Femur (tissue), 1 donor: ENCODE measurements around the gene TMEM255B.
"Not testable (repeated sequence)": the region's sequence is repeated elsewhere in the genome, so short reads cannot be mapped to it uniquely, and the experiment has no call there.

ENCODE experiments used
- DNase-seq: peaks from one replicate; pipeline ENCODE4 v3.0.0-alpha.2; 2017

TMEM255B gene

DNA sequence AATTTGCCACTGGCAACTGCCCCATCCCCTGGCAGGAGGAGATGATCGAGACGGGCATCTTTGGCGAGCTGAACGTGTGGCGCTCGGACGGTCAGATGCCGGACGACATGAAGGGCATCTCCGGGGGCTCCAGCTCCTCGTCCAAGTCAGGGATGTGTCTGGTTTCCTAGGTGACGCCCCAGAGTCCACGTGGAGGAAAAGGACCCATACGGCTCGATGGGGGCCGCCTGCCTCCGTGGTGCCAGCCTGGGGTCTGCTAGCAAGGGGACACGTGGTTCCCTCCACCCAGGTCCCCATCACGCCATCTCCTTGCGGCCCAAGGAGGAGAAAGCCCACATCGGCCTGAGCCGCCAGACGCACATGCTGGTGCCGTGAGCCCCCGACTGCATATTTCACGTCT is 23.8 kb upstream of the TMEM255B start:
- DNase-seq = no peak

DNA sequence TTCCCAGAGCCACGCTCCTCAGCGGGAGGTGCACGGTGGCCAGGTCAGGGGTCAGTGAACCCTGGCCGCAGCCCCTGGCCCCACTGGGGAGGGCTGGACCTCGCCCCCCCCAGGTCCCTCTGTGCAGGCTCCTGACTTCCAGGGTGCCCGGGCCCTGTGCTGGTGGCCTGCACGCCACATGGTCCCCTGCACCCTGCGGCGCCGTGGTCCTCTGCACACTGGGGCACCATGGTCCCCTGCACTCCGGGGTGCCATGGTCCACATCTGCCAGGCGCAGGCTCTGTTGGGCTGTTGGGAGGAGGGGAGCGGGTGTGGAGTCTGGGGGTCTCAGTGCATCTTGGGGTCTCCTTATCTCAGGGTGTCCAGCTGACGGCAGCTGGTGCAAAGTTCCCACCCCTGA is 23.3 kb upstream of the TMEM255B start:
- no peak for DNase-seq

GRCh38 chr13:113736258-113736731 is 22.7 kb upstream of the TMEM255B start:
- no peak for DNase-seq

GRCh38 chr13:113737803-113738202 is 21.2 kb upstream of the TMEM255B start:
- DNase-seq = no peak

- no peak for DNase-seq
Measured at GRCh38 chr13:113739527-113740285, 19.3 kb upstream of the TMEM255B start.

DNA sequence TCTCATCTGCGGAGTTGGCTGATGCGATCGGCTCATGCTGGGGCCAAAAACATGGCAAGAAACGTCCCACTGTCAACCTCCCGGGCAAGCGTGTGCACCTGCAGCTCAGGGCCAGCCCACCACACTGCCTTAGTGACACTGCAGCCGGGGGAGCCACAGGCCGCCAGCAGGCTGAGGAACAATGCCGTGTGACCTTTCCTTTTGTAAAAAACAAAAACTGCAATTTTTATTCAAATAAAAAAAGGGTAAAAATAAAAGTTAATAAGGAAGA is 18.8 kb upstream of the TMEM255B start:
- no peak for DNase-seq

DNA sequence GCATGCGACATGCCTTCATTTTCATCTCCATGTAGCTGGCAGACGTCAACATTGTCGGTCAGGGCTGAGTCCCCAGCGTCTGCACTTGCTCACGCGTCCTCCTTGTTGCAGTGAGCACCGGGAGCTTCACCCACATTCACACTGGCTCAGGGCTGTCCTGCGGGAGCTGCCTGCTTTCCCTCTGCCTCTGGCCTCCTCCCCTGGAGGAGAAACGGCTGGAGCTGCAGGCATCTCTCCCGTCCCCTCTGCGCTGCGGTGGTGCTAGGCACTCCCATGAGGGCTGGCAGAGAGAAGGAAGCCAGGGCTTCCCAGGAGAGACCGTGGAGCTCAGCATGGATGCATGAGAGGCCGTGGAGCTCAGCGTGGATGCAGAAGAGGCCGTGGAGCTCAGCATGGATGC is 18.4 kb upstream of the TMEM255B start:
- no peak for DNase-seq

GRCh38 chr13:113741191-113741668 is 17.8 kb upstream of the TMEM255B start:
- DNase-seq = peak; percentile 59

GRCh38 chr13:113742000-113742441 is 17.0 kb upstream of the TMEM255B start:
- peak; percentile 68 for DNase-seq

DNA sequence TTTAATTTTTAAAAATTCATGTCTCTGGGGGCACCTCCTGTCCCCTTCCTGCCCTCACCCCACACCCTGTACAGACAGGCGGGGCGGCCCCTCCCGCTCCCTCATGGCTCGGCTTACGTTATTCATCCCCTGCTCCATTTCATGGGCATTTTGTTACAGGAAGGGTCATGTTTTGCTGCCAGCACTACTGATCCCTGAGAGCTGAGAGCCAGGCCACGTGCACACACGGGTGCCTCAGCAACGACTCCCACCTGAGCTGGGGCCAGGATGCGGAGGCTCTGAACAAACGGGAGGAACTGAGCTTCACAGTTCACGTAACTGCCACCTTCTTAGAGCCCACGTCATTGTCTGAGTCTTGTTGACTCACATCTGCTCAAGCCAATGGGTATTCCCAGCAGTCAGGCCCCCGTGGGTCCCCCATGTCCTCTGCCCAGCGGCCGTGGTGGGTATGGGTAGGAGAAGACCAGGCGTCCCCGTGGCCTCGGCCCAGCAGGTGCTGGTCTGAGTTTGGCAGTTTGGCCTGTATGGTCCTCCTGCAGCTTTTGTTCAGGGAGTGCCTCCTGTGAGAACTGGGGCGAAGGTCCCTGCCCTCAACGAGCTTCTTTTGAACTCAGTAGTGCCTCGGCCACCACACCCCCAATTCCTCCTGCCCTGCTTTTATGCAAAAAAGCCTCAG is 16.4 kb upstream of the TMEM255B start:
- DNase-seq = no peak

GRCh38 chr13:113743366-113744195 is 15.4 kb upstream of the TMEM255B start:
- DNase-seq = no peak

DNA sequence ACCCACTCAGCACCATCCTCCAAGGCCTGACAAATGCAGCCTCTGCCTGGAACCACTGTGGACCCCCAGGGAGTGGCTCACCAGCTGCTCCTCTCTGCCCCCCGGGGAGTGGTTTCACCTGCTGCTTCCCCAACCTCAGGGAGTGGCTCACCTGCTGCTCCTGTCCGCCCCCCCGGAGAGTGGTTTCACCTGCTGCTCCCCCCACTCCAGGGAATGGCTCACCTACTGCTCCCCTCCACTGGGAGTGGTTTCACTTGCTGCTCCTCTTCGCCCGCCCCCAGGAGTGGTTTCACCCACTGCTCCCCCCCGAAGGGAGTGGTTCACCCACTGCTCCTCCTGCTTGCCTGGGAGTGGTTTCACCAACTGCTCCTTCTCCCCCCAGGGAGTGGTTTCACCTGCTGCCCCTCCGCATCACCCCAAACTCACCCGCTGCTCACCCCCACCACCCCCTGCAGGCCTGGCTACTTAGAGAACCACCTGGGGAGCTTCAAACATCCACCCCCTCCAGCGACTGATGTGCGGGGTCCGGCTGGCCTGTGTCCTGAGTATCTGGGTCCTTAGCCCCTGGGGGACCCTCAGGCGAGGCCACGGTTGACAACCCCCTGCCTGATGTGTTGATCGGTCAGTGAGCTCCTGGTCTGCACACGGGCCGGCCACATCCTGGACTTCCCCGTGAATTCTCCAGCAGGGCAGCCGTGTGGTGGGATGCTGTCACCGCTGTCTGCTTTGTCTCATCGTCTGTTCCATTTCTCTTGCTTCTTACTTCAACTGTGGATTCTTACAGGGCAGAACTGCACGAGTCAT is 14.6 kb upstream of the TMEM255B start:
- no peak for DNase-seq

- DNase-seq = no peak
Measured at GRCh38 chr13:113745059-113745458, 14.0 kb upstream of the TMEM255B start.

DNA sequence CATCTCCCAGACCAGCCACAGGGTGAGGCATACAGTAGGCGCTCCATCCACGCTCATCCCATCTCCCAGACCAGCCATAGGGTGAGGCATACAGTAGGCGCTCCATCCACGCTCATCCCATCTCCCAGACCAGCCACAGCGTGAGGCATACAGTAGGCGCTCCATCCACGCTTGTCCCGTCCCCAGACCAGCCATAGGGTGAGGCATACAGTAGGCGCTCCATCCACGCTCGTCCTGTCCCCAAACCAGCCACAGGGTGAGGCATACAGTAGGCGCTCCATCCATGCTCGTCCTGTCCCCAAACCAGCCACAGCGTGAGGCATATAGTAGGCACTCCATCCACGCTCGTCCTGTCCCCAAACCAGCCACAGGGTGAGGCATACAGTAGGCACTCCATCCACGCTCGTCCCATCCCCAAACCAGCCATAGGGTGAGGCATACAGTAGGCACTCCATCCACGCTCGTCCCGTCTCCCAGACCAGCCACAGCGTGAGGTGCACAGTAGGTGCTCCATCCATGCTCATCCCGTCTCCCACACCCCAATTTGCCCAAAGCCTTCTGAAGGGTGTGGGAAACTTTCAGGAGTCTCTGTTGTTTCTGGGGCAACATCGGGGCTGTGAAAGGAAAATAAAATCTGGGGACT is 13.4 kb upstream of the TMEM255B start:
- DNase-seq = not testable (repeated sequence)

DNA sequence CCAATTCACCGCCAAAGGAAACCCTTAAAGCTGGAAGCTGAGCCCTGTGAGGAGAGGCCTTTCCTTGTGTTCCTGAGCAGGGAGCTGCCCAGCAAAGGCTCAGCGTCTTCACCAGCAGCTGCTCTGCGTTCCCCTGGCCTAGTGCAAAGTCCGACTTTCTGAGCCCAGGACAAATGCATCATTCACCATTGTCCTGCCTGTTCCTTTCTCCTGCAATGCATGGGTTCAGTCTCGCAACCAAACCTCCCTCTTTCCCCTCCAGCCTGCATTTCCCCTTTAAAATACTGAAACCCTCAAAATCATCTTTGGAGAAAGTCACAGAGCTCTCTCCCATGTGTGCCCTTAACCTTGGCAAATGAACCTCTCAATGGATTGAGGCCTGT is 12.9 kb upstream of the TMEM255B start:
- no peak for DNase-seq

- no peak for DNase-seq
Measured at GRCh38 chr13:113746671-113747070, 12.4 kb upstream of the TMEM255B start.

GRCh38 chr13:113747291-113747833 is 11.7 kb upstream of the TMEM255B start:
- DNase-seq = no peak

DNA sequence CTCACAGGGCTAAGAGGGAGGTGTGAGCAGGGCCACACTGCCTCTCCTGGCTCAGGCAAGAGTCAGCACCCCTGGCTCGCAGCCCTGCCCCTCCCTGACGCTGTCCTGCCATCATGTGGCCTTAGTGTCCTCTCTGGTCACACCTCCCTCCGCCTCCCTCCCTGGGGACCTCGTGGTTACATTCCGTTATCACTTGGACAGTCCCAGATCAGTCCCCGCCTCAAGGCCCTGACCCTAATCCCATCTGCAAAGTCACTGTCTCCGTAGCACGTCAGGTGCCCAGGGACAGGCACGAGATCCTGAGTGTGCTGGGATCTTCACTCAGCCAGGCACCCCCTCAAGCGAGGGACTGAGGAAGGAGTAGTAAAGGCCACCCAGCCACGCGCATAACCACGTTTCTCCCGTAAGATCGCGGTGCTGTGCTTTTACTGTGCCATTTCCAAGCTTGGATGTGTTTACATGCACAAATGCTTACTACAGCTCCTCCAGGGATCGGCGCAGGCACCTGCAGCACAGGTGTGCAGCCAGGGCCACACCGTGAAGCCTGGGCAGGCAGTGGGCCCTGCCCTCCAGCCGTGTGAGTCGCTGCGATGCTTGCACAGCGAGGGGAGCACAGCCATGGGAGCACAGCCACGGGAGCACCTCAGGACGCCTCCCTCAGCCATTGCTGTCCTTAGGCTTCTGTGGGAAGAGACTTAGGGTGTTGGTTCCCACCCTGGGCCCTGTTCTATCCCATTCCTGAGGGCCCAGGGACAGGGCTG is 10.7 kb upstream of the TMEM255B start:
- no peak for DNase-seq

DNA sequence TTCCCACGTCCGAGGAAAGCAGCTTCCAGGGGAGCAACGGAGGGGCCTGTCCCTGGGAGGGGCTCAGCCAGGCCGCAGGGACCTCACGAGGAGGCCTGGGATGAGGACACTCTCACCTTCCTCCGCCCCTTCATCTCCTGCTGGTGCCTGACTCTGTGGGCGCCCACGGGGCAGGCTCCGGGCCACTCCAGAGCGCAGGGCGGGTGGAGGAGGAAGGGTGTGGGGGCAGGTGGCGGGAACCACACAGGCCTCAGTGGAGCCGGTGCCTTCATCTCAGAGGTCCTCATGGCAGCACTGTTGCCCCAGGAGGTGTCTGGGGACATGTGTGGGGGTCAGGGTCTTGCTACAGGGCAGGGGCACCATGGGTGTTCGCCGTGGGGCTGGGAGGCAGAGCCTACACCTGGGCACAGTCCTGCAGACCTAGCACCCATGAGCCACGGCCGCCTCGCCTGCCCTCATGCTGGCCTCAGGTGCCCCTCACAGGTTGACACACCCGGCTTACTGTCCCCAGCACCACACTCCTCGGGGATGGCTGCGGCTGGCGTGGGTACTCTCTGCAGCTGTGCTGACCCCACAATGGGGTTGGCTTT is 10.1 kb upstream of the TMEM255B start:
- no peak for DNase-seq

DNA sequence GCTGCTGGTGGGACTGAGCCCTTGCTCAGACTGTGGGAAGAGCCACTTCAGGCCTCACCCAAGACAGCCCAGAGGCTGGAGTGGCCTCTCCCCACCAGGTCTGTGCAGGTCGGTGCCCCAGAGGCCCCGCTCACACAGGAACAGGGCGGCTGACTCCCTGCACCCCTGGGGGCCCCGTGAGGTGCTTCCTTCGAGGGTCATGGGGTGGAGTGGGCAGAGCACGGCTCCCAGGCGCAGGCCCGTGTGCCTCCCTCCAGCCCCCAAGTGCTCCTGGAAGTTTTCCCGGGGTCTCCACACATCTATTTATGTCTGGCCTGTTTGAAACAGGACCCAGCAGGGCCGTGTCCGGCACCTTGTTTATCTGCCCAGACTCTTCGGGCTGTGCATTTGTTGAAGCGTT is 9.5 kb upstream of the TMEM255B start:
- no peak for DNase-seq

GRCh38 chr13:113749967-113750366 is 9.1 kb upstream of the TMEM255B start:
- no peak for DNase-seq
